ENCODE measurements around the gene IGSF3. TPM values are rescaled to one million over a fixed set of nuclear protein-coding genes. Genes with fewer than 3 reads are reported as not detected.
"Not testable (repeated sequence)": the region's sequence is repeated elsewhere in the genome, so short reads cannot be mapped to it uniquely, and the experiment has no call there.

The IGSF3 gene
- polyA plus RNA-seq, 3 donors: 0.07 to 0.12 TPM; not detected in 1

DNA sequence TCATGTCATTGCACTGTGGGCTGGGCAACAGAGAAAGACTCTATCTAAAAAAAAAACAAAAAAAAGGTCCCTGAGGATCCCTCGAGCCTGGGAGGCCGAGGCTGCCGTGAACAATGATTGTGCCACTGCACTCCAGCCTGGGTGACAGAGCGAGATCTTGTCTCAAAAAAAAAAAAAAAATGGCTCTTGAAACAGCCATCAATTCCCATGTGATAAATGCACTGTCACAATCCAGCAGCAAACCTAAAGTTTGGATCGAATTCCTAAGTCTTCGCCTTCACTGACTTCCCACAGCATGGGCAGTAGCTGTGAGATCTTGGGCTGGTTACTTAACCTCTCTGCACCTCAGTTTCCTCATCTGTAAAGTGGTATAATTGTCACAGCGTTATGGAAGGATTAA lies 43.5 kb downstream of the IGSF3 start:
- Histone ChIP-seq H3K9ac (ENCODE audit: insufficient read depth, low read length, poor library complexity, severe bottlenecking) (no peak overlapping the region), H2AFZ (ENCODE audit: insufficient read depth, low read depth, low read length, poor library complexity, severe bottlenecking) (no peak overlapping the region), H3K79me2 (ENCODE audit: insufficient read depth, low read length) (no peaks in the 10 kb centered on the region), H4K20me1 (ENCODE audit: insufficient read depth, low read length) (no peaks in the 10 kb centered on the region), H3K4me1 (ENCODE audit: control insufficient read depth in 1 of 2, insufficient read depth in 2 of 2, low read length in 2 of 2) (no peaks in the 10 kb centered on the region), H3K36me3 (replicated peaks in 1 of 2; ENCODE audit: control insufficient read depth in 1 of 2, insufficient read depth in 2 of 2, low read length in 2 of 2) (no peaks in the 10 kb centered on the region), H3K4me3 (replicated peaks in 1 of 3; ENCODE audit: low read depth in 2 of 3, low read length in 3 of 3) (no peak overlapping the region), H3K4me2 (replicated peaks; ENCODE audit: extremely low read depth, low read length, poor library complexity, severe bottlenecking) (no peak overlapping the region), H3K9me3 (replicated peaks in 1 of 2; ENCODE audit: control insufficient read depth in 1 of 2, insufficient read depth in 1 of 2, low read length in 2 of 2) (peaks cover 0 to 3% of the 10 kb centered on the region in 2 donors), H3K27me3 (ENCODE audit: control insufficient read depth in 2 of 2, insufficient read depth in 2 of 2, low read length in 2 of 2) (no peaks in the 10 kb centered on the region), H3K27ac (ENCODE audit: low read depth in 1 of 2, low read length in 2 of 2) (no peak overlapping the region)
- Mint-ChIP-seq H3K4me1 (no peaks in the 10 kb centered on the region), H3K36me3 (no peaks in the 10 kb centered on the region), H3K4me3 (no peak overlapping the region), H3K27ac (no peak overlapping the region), H3K9me3 (peaks cover 0 to 7% (median 5%) of the 10 kb centered on the region in 7 donors), H3K27me3 (ENCODE audit: low read depth in 3 of 3) (peaks cover 1 to 6% (median 2%) of the 10 kb centered on the region in 3 donors)
- TF ChIP-seq, protein P1, sequence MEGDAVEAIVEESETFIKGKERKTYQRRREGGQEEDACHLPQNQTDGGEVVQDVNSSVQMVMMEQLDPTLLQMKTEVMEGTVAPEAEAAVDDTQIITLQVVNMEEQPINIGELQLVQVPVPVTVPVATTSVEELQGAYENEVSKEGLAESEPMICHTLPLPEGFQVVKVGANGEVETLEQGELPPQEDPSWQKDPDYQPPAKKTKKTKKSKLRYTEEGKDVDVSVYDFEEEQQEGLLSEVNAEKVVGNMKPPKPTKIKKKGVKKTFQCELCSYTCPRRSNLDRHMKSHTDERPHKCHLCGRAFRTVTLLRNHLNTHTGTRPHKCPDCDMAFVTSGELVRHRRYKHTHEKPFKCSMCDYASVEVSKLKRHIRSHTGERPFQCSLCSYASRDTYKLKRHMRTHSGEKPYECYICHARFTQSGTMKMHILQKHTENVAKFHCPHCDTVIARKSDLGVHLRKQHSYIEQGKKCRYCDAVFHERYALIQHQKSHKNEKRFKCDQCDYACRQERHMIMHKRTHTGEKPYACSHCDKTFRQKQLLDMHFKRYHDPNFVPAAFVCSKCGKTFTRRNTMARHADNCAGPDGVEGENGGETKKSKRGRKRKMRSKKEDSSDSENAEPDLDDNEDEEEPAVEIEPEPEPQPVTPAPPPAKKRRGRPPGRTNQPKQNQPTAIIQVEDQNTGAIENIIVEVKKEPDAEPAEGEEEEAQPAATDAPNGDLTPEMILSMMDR (IDR thresholded peaks at IDR 0.05): no peak
- 97% methylated on average over 4 of the region's 7 CpGs for WGBS (ENCODE audit: insufficient coverage)
- intact Hi-C loops (cut with micrococcal nuclease): no loop called here
- DNase-seq: no peak

- H3K4me2 ChIP-seq (replicated peaks; ENCODE audit: extremely low read depth, low read length, poor library complexity, severe bottlenecking); H3K4me1 Mint-ChIP-seq; H3K4me3 Mint-ChIP-seq; H3K9me3 Mint-ChIP-seq; H3K4me3 ChIP-seq (replicated peaks in 1 of 3; ENCODE audit: low read depth in 2 of 3, low read length in 3 of 3); H3K36me3 ChIP-seq (replicated peaks in 1 of 2; ENCODE audit: control insufficient read depth in 1 of 2, insufficient read depth in 2 of 2, low read length in 2 of 2); H4K20me1 ChIP-seq (ENCODE audit: insufficient read depth, low read length); H3K9ac ChIP-seq (ENCODE audit: insufficient read depth, low read length, poor library complexity, severe bottlenecking); H3K36me3 Mint-ChIP-seq; H3K27ac ChIP-seq (ENCODE audit: low read depth in 1 of 2, low read length in 2 of 2); H3K4me1 ChIP-seq (ENCODE audit: control insufficient read depth in 1 of 2, insufficient read depth in 2 of 2, low read length in 2 of 2); intact Hi-C loops (cut with micrococcal nuclease); H3K27me3 Mint-ChIP-seq (ENCODE audit: low read depth in 3 of 3); H3K27me3 ChIP-seq (ENCODE audit: control insufficient read depth in 2 of 2, insufficient read depth in 2 of 2, low read length in 2 of 2); H3K9me3 ChIP-seq (replicated peaks in 1 of 2; ENCODE audit: control insufficient read depth in 1 of 2, insufficient read depth in 1 of 2, low read length in 2 of 2); DNase-seq; H2AFZ ChIP-seq (ENCODE audit: insufficient read depth, low read depth, low read length, poor library complexity, severe bottlenecking); H3K79me2 ChIP-seq (ENCODE audit: insufficient read depth, low read length): not testable (repeated sequence)
- H3K27ac Mint-ChIP-seq: peak overlapping the region in 1 of 7 donors; percentile 33
- WGBS (ENCODE audit: insufficient coverage): no CpG with 5 or more reads among the region's 2 CpGs
Observed at GRCh38 chr1:116622496-116622895, 45.0 kb downstream of the IGSF3 start.

- H3K27me3 ChIP-seq (ENCODE audit: control insufficient read depth in 2 of 2, insufficient read depth in 2 of 2, low read length in 2 of 2); H3K4me3 ChIP-seq (replicated peaks in 1 of 3; ENCODE audit: low read depth in 2 of 3, low read length in 3 of 3); H3K4me3 Mint-ChIP-seq; intact Hi-C loops (cut with micrococcal nuclease); H3K9me3 ChIP-seq (replicated peaks in 1 of 2; ENCODE audit: control insufficient read depth in 1 of 2, insufficient read depth in 1 of 2, low read length in 2 of 2); H3K79me2 ChIP-seq (ENCODE audit: insufficient read depth, low read length); H3K27ac Mint-ChIP-seq; H2AFZ ChIP-seq (ENCODE audit: insufficient read depth, low read depth, low read length, poor library complexity, severe bottlenecking); H3K4me2 ChIP-seq (replicated peaks; ENCODE audit: extremely low read depth, low read length, poor library complexity, severe bottlenecking); H3K9ac ChIP-seq (ENCODE audit: insufficient read depth, low read length, poor library complexity, severe bottlenecking); H3K4me1 ChIP-seq (ENCODE audit: control insufficient read depth in 1 of 2, insufficient read depth in 2 of 2, low read length in 2 of 2); H3K4me1 Mint-ChIP-seq; H3K27ac ChIP-seq (ENCODE audit: low read depth in 1 of 2, low read length in 2 of 2); H3K36me3 ChIP-seq (replicated peaks in 1 of 2; ENCODE audit: control insufficient read depth in 1 of 2, insufficient read depth in 2 of 2, low read length in 2 of 2); DNase-seq; H3K27me3 Mint-ChIP-seq (ENCODE audit: low read depth in 3 of 3); H3K9me3 Mint-ChIP-seq; H3K36me3 Mint-ChIP-seq; H4K20me1 ChIP-seq (ENCODE audit: insufficient read depth, low read length): not testable (repeated sequence)
- no CpG with 5 or more reads among the region's 2 CpGs for WGBS (ENCODE audit: insufficient coverage)
Observed at GRCh38 chr1:116621756-116622155, 45.8 kb downstream of the IGSF3 start.

DNA sequence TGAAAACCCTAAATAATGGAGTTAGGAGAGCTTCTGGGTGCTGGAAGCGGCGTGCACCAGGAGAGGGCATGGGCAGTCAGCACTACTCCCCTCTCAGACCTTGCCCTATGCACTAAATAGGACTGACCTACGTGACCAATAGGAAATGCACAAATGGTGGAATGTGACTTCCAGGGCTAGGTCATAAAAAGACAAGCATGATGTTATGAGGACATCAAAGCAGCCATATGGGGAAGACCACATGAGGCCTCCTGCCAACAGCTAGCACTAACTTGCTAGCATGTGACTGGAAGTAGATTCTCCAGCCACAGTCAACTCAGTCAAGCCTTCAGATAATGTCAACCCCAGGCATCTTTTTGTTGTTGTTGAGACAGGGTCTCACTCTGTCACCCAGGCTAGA lies 47.1 kb downstream of the IGSF3 start:
- H3K4me2 ChIP-seq (replicated peaks; ENCODE audit: extremely low read depth, low read length, poor library complexity, severe bottlenecking); H3K36me3 ChIP-seq (replicated peaks in 1 of 2; ENCODE audit: control insufficient read depth in 1 of 2, insufficient read depth in 2 of 2, low read length in 2 of 2); H3K9me3 ChIP-seq (replicated peaks in 1 of 2; ENCODE audit: control insufficient read depth in 1 of 2, insufficient read depth in 1 of 2, low read length in 2 of 2); H3K27ac Mint-ChIP-seq; H3K9me3 Mint-ChIP-seq; H4K20me1 ChIP-seq (ENCODE audit: insufficient read depth, low read length); H3K9ac ChIP-seq (ENCODE audit: insufficient read depth, low read length, poor library complexity, severe bottlenecking); H3K79me2 ChIP-seq (ENCODE audit: insufficient read depth, low read length); H3K27me3 Mint-ChIP-seq (ENCODE audit: low read depth in 3 of 3); H3K4me3 ChIP-seq (replicated peaks in 1 of 3; ENCODE audit: low read depth in 2 of 3, low read length in 3 of 3); H3K27me3 ChIP-seq (ENCODE audit: control insufficient read depth in 2 of 2, insufficient read depth in 2 of 2, low read length in 2 of 2); intact Hi-C loops (cut with micrococcal nuclease); DNase-seq; H3K4me1 Mint-ChIP-seq; H3K36me3 Mint-ChIP-seq; H3K27ac ChIP-seq (ENCODE audit: low read depth in 1 of 2, low read length in 2 of 2); H3K4me1 ChIP-seq (ENCODE audit: control insufficient read depth in 1 of 2, insufficient read depth in 2 of 2, low read length in 2 of 2); H2AFZ ChIP-seq (ENCODE audit: insufficient read depth, low read depth, low read length, poor library complexity, severe bottlenecking); H3K4me3 Mint-ChIP-seq: not testable (repeated sequence)
- WGBS (ENCODE audit: insufficient coverage): no CpG with 5 or more reads among the region's 3 CpGs
